Chondrocyte (in vitro differentiated cells): ENCODE data around the gene MAP2K6. TPM values are rescaled to one million over a fixed set of nuclear protein-coding genes. Genes with fewer than 3 reads are reported as not detected.

Source experiments
- DNase-seq: peaks from one replicate; pipeline ENCODE4 v3.0.0; 2021; ENCODE audit warnings: mixed read lengths, low spot score
- H3K27ac Mint-ChIP-seq: one replicate; pipeline ENCODE4 v1.8.0; 2021; ENCODE audit warnings: mild to moderate bottlenecking, moderate library complexity, mixed read lengths; ENCODE audit not compliant: unreplicated experiment
- H3K27me3 Mint-ChIP-seq: 2 replicates; pipeline ENCODE4 v1.8.0; 2021; ENCODE audit warnings: low read depth, mixed read lengths
- H3K36me3 Mint-ChIP-seq: 2 replicates; pipeline ENCODE4 v1.8.0; 2021; ENCODE audit warnings: low read depth, mixed read lengths
- H3K4me1 Mint-ChIP-seq: 2 replicates; pipeline ENCODE4 v1.8.0; 2021; ENCODE audit warnings: low read depth, mild to moderate bottlenecking, mixed read lengths
- H3K4me3 Mint-ChIP-seq: one replicate; pipeline ENCODE4 v1.8.0; 2021; ENCODE audit warnings: mild to moderate bottlenecking, moderate library complexity, mixed read lengths; ENCODE audit not compliant: unreplicated experiment
- H3K9me3 Mint-ChIP-seq: 2 replicates; pipeline ENCODE4 v1.8.0; 2021; ENCODE audit warnings: low read depth, mixed read lengths
- long read RNA-seq: library from polyadenylated mRNA; stranded (forward); transcript quantifications from one replicate; pipeline ENCODE4 v2.0.0, GENCODE V29; 2021
- total RNA-seq: library from RNA; stranded (reverse); gene quantifications from 3 replicates; pipeline ENCODE4 v1.2.1, GENCODE V29; 2021
- TF ChIP-seq, protein P1 (sequence below): fragments of 200-600 bp; sonication (generic); IDR thresholded peaks from 2 replicates; pipeline ENCODE4 v1.5.0; 2021; ENCODE audit warnings: antibody characterized with exemption, mild to moderate bottlenecking, moderate library complexity

The MAP2K6 gene
- 0.75 to 6.1 TPM (median 0.90 TPM) in 3 replicates for total RNA-seq
- long read RNA-seq: 0 reads

DNA sequence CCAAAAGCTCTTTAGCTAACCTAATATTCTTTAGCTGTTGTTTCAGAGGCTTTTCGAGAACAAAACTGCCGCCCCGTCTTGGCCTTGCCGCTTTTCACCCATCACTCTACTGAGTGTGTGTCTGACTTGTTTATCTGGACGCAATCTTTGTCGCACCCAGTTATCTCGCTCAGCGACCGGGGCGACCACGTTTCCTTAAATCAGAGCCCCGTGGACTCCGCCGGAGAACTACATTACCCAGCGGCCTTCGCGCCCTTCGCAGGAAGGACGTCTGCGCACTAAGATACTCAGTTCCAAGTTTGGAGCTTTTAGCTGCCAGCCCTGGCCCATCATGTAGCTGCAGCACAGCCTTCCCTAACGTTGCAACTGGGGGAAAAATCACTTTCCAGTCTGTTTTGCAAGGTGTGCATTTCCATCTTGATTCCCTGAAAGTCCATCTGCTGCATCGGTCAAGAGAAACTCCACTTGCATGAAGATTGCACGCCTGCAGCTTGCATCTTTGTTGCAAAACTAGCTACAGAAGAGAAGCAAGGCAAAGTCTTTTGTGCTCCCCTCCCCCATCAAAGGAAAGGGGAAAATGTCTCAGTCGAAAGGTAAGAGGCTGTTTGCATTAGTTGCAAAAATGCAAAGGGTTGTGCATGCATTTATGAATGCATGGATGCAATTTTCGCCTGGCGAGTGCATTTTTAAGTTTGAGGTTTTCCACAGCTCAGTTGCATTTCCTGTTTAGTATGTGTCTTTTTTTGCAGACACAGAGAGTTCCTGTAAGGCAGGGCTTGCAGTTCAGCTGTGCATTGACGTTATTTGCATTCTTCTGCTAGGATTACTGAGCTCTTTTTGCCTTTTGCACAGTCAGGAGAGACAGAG lies at the start of gene MAP2K6:
MAP2K6 (plus strand) TSS at position 290 of the 867 bp plus-strand sequence; CDS start at position 578, 288 bp downstream.
- no peak within 1 kb of the TSS for H3K27ac Mint-ChIP-seq
- TF ChIP-seq, protein P1, sequence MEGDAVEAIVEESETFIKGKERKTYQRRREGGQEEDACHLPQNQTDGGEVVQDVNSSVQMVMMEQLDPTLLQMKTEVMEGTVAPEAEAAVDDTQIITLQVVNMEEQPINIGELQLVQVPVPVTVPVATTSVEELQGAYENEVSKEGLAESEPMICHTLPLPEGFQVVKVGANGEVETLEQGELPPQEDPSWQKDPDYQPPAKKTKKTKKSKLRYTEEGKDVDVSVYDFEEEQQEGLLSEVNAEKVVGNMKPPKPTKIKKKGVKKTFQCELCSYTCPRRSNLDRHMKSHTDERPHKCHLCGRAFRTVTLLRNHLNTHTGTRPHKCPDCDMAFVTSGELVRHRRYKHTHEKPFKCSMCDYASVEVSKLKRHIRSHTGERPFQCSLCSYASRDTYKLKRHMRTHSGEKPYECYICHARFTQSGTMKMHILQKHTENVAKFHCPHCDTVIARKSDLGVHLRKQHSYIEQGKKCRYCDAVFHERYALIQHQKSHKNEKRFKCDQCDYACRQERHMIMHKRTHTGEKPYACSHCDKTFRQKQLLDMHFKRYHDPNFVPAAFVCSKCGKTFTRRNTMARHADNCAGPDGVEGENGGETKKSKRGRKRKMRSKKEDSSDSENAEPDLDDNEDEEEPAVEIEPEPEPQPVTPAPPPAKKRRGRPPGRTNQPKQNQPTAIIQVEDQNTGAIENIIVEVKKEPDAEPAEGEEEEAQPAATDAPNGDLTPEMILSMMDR: no peak
- no peaks in the 10 kb centered on the region for H3K4me1 Mint-ChIP-seq
- H3K27me3 Mint-ChIP-seq: no peaks in the 10 kb centered on the region
- H3K4me3 Mint-ChIP-seq: no peak within 1 kb of the TSS
- H3K9me3 Mint-ChIP-seq: peaks cover 3% of the 10 kb centered on the region
- no peak for DNase-seq
- no peaks in the 10 kb centered on the region for H3K36me3 Mint-ChIP-seq

DNA sequence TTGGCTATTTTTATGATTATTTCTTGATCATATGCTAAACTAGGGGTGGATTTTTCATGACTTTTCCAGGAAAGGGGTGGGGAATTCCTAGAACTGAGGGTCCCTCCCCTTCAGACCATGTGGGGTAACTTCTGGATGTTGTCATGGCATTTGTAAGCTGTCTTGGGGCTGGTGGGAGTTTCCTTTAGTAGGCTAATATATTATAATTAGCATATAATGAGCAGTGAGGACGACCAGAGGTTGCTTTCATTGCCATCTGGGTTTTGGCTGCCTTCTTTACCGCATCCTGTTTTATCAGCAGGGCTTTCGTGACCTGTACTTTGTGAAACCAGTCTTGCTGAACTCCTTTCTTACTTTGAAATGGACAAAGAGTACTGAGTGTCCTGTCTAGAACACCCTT lies 47.2 kb upstream of the MAP2K6 start:
- Mint-ChIP-seq H3K36me3 (no peaks in the 10 kb centered on the region), H3K4me1 (no peaks in the 10 kb centered on the region), H3K27ac (no peak overlapping the region), H3K27me3 (no peaks in the 10 kb centered on the region), H3K9me3 (no peaks in the 10 kb centered on the region), H3K4me3 (no peak overlapping the region)
- TF ChIP-seq, protein P1: no peak
- no peak for DNase-seq

DNA sequence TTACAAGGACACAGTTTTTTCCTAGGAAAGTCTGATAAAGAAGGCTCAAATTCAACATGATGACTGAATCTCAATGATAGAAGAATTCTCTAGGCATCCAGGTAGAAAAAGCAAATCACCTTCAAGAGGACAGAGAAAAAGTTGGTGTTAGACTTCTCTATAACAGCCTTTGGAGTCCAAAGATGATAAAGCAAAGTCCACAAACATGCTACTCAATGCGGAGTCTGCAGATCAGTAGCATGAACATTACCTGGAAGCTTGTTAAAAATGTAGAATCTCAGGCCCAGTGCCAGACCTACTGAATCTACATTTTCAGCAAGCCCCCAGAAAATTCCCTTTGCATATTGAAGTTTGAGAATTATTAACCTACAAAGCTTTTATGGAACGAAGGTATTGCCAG lies 41.4 kb upstream of the MAP2K6 start:
- no peak for DNase-seq
- H3K36me3 Mint-ChIP-seq: no peaks in the 10 kb centered on the region
- TF ChIP-seq, protein P1: no peak
- no peaks in the 10 kb centered on the region for H3K4me1 Mint-ChIP-seq
- H3K27me3 Mint-ChIP-seq: no peaks in the 10 kb centered on the region
- no peak overlapping the region for H3K4me3 Mint-ChIP-seq
- H3K27ac Mint-ChIP-seq: no peak overlapping the region
- H3K9me3 Mint-ChIP-seq: no peaks in the 10 kb centered on the region

DNA sequence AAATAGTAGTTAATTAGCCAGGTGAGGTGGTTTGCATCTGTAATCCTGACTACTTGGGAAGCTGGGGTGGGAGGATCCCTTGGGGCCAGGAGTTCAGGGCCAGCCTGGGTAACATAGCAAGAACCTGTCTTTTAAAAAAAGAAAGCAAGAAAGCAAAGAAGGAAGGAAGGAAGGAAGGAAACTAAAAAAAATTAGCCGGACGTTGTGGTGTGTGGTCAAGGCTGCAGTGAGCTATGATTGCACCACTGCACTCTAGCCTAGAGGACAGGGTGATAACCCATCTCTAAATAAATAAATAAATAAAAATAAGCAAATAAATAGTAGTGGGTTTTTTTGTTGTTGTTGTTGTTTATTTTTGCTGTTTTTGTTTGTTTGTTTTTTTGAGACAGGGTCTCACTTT lies 39.3 kb upstream of the MAP2K6 start:
- no peak overlapping the region for H3K4me3 Mint-ChIP-seq
- no peak overlapping the region for H3K27ac Mint-ChIP-seq
- no peaks in the 10 kb centered on the region for H3K36me3 Mint-ChIP-seq
- H3K4me1 Mint-ChIP-seq: no peaks in the 10 kb centered on the region
- H3K27me3 Mint-ChIP-seq: no peaks in the 10 kb centered on the region
- no peak for DNase-seq
- H3K9me3 Mint-ChIP-seq: no peaks in the 10 kb centered on the region
- TF ChIP-seq, protein P1: no peak

DNA sequence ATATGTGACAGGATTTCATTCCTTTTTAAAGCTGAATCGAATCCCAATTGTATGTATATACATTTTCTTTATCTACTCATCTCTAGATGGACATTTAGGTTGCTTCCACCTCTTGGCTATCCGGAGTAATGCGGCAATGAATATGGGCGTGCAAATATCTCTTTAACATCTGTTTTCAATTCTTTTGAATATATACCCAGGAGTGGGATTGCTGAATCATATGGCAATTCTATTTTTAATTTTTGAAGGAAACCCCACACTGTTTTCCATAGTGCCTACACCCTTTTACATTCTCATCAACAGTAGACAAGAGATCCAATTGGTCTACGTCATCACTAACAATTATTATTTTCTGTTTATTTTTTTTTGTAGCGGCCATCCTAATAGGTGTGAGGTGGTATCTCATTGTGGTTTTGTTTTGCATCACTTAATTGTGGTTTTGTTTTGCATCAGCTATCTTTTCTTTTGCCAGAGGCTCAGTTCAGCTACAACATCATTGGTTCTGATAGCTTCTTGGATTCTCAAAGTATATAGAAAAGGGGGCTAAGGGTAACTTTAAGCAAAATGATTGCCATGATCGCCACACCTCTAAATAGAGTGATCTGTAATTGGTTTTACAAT lies 25.6 kb upstream of the MAP2K6 start:
- TF ChIP-seq, protein P1: peak; percentile 47

More for the DNA sequence above, 25.6 kb upstream of the MAP2K6 start:
- Mint-ChIP-seq H3K27ac (no peak overlapping the region), H3K4me3 (no peak overlapping the region), H3K9me3 (no peaks in the 10 kb centered on the region), H3K36me3 (no peaks in the 10 kb centered on the region), H3K27me3 (no peaks in the 10 kb centered on the region), H3K4me1 (no peaks in the 10 kb centered on the region)
- DNase-seq: no peak
